H1 (cell line): ENCODE results near the gene NT5DC3. TPM values are rescaled to one million over a fixed set of nuclear protein-coding genes. Genes with fewer than 3 reads are reported as not detected.

Experiments used
- BRCA1 ChIP-seq: IDR thresholded peaks from 2 replicates; pipeline ENCODE4 v1.6.1; 2012; ENCODE audit warnings: low read depth, low read length, improper control_type of control experiment
- CREB1 ChIP-seq: IDR thresholded peaks from 2 replicates; pipeline ENCODE4 v1.6.1; 2012; ENCODE audit warnings: inconsistent platforms
- EP300 ChIP-seq, 2 experiments: IDR thresholded peaks; 1 replicate in 1 of 2; 2 replicates in 1 of 2; pipeline ENCODE4 v1.6.1; 2011 to 2012; ENCODE audit warnings: low read depth in 2 of 2, low read length in 2 of 2, mild to moderate bottlenecking in 2 of 2, borderline replicate concordance in 1 of 2, inconsistent platforms in 1 of 2, moderate library complexity in 1 of 2
- FOSL1 ChIP-seq: IDR thresholded peaks from 2 replicates; pipeline ENCODE4 v1.6.1; 2011; ENCODE audit warnings: mild to moderate bottlenecking, low read depth, low read length, moderate library complexity; ENCODE audit not compliant: insufficient read depth
- JUN ChIP-seq: IDR thresholded peaks from 2 replicates; pipeline ENCODE4 v1.6.1; 2011; ENCODE audit warnings: low read depth, mild to moderate bottlenecking, improper control_type of control experiment, low read length
- KDM4A ChIP-seq: IDR thresholded peaks from one replicate; pipeline ENCODE4 v1.7.1; 2012; ENCODE audit warnings: low read depth, mild to moderate bottlenecking, moderate library complexity, low read length, inconsistent platforms; ENCODE audit not compliant: severe bottlenecking
- POLR2AphosphoS5 ChIP-seq: IDR thresholded peaks from 2 replicates; pipeline ENCODE4 v1.6.1; 2011; ENCODE audit warnings: low read depth, low read length
- RNF2 ChIP-seq: fragments of 200-900, 300-1000 bp; sonication (generic); IDR thresholded peaks from 2 replicates; pipeline ENCODE4 v1.7.1; 2016; ENCODE audit warnings: borderline replicate concordance, low read depth, mild to moderate bottlenecking, antibody characterized with exemption, low read length; ENCODE audit not compliant: poor library complexity, severe bottlenecking; ENCODE audit errors: missing control alignments
- polyA plus RNA-seq, 7 experiments: library from polyadenylated mRNA; depleted of rRNA in 3 of 7; stranded (reverse) in 5 of 7; unstranded in 2 of 7; fragments of >200 nt in 5 of 7; fragments of 200-250 nt in 2 of 7; gene quantifications; 1 replicate in 5 of 7; 2 replicates in 1 of 7; 4 replicates in 1 of 7; pipeline versions ENCODE4 v1.2.1 to v1.2.3, GENCODE V29; 2011 to 2013; ENCODE audit warnings: missing spikeins in 2 of 7, mixed read lengths in 2 of 7
- total RNA-seq: library from RNA; stranded (reverse); fragmentation: NEBNext Ultra II Directional; extraction: Animal tissue kit (Norgen Biotek cat#: 25700); gene quantifications from 2 replicates; pipeline ENCODE4 v1.2.1, GENCODE V29; 2021

NT5DC3 gene
- total and polyA plus RNA-seq, 2 of the 8 experiments (the other 6 are each of a cell fraction or from before 2014, with no cell fraction given), result 5.4 to 14.8 TPM

DNA sequence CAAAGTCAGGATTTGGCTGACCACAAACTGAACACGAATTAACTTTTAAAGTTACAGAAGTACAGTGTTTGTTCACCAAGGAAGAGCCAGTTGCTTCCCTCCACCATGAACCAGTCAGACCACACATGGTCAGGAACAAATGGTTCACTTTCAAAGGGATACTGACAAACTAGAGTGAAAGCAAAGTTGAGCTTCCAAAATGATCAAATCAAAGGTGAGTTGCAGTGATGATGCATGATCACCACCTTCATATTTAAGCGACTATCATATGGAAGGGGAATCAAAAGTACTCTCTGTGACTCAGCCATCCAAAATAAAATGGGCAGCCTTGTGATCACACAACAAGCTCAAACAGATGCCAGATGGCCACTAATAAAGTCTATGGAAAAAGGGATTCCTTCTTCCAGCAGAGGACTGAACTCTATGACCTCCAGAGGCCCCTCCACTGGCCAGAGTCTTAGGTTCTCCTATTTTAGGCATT, 13.1 kb downstream of the NT5DC3 start (continued):
- TF ChIP-seq POLR2AphosphoS5 (no peak), RNF2 (no peak), JUN (no peak), EP300 (IDR thresholded peaks at IDR 0.05; ENCODE audit: borderline replicate concordance in 1 of 2, low read depth in 2 of 2, low read length in 2 of 2) (no peak), CREB1 (no peak), KDM4A (no peak), FOSL1 (no peak), BRCA1 (no peak)
